Neural cell (in vitro differentiated cells): ENCODE measurements around the gene TAF1B. TPM values are rescaled to one million over a fixed set of nuclear protein-coding genes. Genes with fewer than 3 reads are reported as not detected.

Source experiments
- H2AFZ ChIP-seq: fragments of 200-600, 300-800 bp; sonication (generic), shearing (Covaris generic); 2 replicates; pipeline ENCODE4 v1.6.0; 2014; ENCODE audit warnings: low read depth, mild to moderate bottlenecking, antibody characterized with exemption, low read length, moderate library complexity
- H3F3A ChIP-seq: fragments of 200-600 bp; shearing (Covaris generic); 2 replicates; pipeline ENCODE4 v1.6.1; 2016; ENCODE audit warnings: mild to moderate bottlenecking, moderate library complexity, mixed read lengths, antibody characterized with exemption, low read length; ENCODE audit not compliant: insufficient read depth, poor library complexity, severe bottlenecking
- H3K27ac ChIP-seq: fragments of 200-600, 300-800 bp; sonication (generic), shearing (Covaris generic); 2 replicates; pipeline ENCODE4 v1.5.1; 2014; ENCODE audit warnings: mild to moderate bottlenecking, low read length, moderate library complexity
- H3K27me3 ChIP-seq: fragments of 300-800, 200-600 bp; sonication (generic), shearing (Covaris generic); 2 replicates; pipeline ENCODE4 v1.6.0; 2014; ENCODE audit warnings: mild to moderate bottlenecking, low read depth, low read length, moderate library complexity; ENCODE audit not compliant: insufficient read depth
- H3K36me3 ChIP-seq: fragments of 300-800, 200-600 bp; sonication (generic), shearing (Covaris generic); 2 replicates; pipeline ENCODE4 v1.5.1; 2014; ENCODE audit warnings: mild to moderate bottlenecking, antibody characterized with exemption, low read length, moderate library complexity; ENCODE audit not compliant: insufficient read depth
- H3K4me2 ChIP-seq: fragments of 300-800, 200-600 bp; sonication (generic), shearing (Covaris generic); 2 replicates; pipeline ENCODE4 v1.6.0; 2014; ENCODE audit warnings: mild to moderate bottlenecking, low read length
- H3K4me3 ChIP-seq: fragments of 300-800, 200-600 bp; sonication (generic), shearing (Covaris generic); 2 replicates; pipeline ENCODE4 v1.5.1; 2014; ENCODE audit warnings: mild to moderate bottlenecking, low read length, moderate library complexity
- H3K79me2 ChIP-seq: fragments of 200-600 bp; shearing (Covaris generic); replicated peaks from 2 replicates; pipeline ENCODE4 v1.6.0; 2014; ENCODE audit warnings: mild to moderate bottlenecking, low read length, moderate library complexity; ENCODE audit not compliant: insufficient read depth
- H3K9ac ChIP-seq: fragments of 300-800, 200-600 bp; sonication (generic), shearing (Covaris generic); 2 replicates; pipeline ENCODE4 v1.6.1; 2016; ENCODE audit warnings: mild to moderate bottlenecking, low read length, mixed read lengths
- H3K9me2 ChIP-seq: fragments of 200-600 bp; shearing (Covaris generic); 2 replicates; pipeline ENCODE4 v1.6.1; 2016; ENCODE audit warnings: mild to moderate bottlenecking, low read length, mixed read lengths; ENCODE audit not compliant: insufficient read depth
- H3K9me3 ChIP-seq: fragments of 200-600, 300-800 bp; sonication (generic), shearing (Covaris generic); 2 replicates; pipeline ENCODE4 v1.6.1; 2016; ENCODE audit warnings: mild to moderate bottlenecking, mixed run types, low read length, moderate library complexity, mixed read lengths
- H4K20me1 ChIP-seq: fragments of 200-600 bp; shearing (Covaris generic); 2 replicates; pipeline ENCODE4 v1.6.1; 2016; ENCODE audit warnings: mild to moderate bottlenecking, mixed run types; ENCODE audit not compliant: insufficient read depth
- EP300 ChIP-seq: fragments of 450-650 bp; conservative IDR thresholded peaks from 2 replicates; pipeline ENCODE4 v1.6.1; 2014; ENCODE audit warnings: antibody characterized with exemption, mild to moderate bottlenecking, moderate library complexity; ENCODE audit not compliant: poor library complexity, severe bottlenecking
- EZH2 ChIP-seq: fragments of 200-600, 300-800 bp; shearing (Covaris generic), sonication (generic); IDR thresholded peaks from 2 replicates; pipeline ENCODE4 v1.6.1; 2014; ENCODE audit warnings: antibody characterized with exemption, low read length, borderline replicate concordance, mild to moderate bottlenecking; ENCODE audit not compliant: insufficient read depth, poor library complexity, severe bottlenecking
- MXI1 ChIP-seq: fragments of 450-650 bp; conservative IDR thresholded peaks from 2 replicates; pipeline ENCODE4 v1.6.1; 2014; ENCODE audit warnings: antibody characterized with exemption, mild to moderate bottlenecking; ENCODE audit not compliant: poor library complexity, severe bottlenecking
- POLR2AphosphoS5 ChIP-seq: IDR thresholded peaks from 2 replicates; pipeline ENCODE4 v1.6.1; 2012
- RAD21 ChIP-seq: fragments of 450-650 bp; conservative IDR thresholded peaks from 2 replicates; pipeline ENCODE4 v1.6.1; 2014; ENCODE audit warnings: antibody characterized with exemption, mild to moderate bottlenecking, moderate library complexity
- SMC3 ChIP-seq: fragments of 450-650 bp; conservative IDR thresholded peaks from 2 replicates; pipeline ENCODE4 v1.6.1; 2014; ENCODE audit warnings: antibody characterized with exemption, mild to moderate bottlenecking, moderate library complexity; ENCODE audit not compliant: poor library complexity
- TAF1 ChIP-seq: IDR thresholded peaks from 2 replicates; pipeline ENCODE4 v1.6.1; 2012; ENCODE audit warnings: low read depth
- polyA plus RNA-seq: library from polyadenylated mRNA; depleted of rRNA; stranded (reverse); fragments of >200 nt; gene quantifications from 2 replicates; pipeline ENCODE4 v1.2.3, GENCODE V29; 2014
- TF ChIP-seq, protein P1 (sequence below): fragments of 450-650 bp; IDR thresholded peaks from 2 replicates; pipeline ENCODE4 v1.5.1; 2014; ENCODE audit warnings: antibody characterized with exemption, mild to moderate bottlenecking, moderate library complexity; ENCODE audit not compliant: poor library complexity, severe bottlenecking
- TF ChIP-seq, protein P2 (sequence below): IDR thresholded peaks from 2 replicates; pipeline ENCODE4 v1.6.1; 2012; ENCODE audit warnings: borderline replicate concordance

TAF1B gene
- polyA plus RNA-seq, 1 donor from 2014 or later, result 11.2 TPM

DNA sequence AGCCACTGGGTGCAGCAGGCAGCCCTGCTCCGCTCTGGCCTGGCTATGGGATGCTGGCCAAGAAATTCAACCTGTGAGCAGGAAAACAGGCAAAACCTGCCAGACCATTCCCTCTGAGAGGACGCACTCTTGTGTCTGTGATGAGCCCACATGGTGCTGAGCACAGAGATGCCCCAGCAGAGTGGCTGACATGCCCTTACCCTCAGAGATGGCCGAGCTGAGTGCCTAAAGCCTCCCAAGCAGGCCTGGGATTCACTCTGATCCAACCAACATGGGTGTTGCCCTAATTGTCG lies 34.3 kb upstream of the TAF1B start:
- H3K4me3 ChIP-seq, result no peak overlapping the region
- H3K79me2 ChIP-seq, result no peaks in the 10 kb centered on the region
- H3K4me2 ChIP-seq, result no peak overlapping the region
- no peaks in the 10 kb centered on the region for H3K27me3 ChIP-seq
- H3K36me3 ChIP-seq, result no peaks in the 10 kb centered on the region
- H3K9me3 ChIP-seq, result no peaks in the 10 kb centered on the region
- no peaks in the 10 kb centered on the region for H4K20me1 ChIP-seq
- H3K9me2 ChIP-seq, result no peaks in the 10 kb centered on the region
- H3F3A ChIP-seq, result no peaks in the 10 kb centered on the region
- no peak overlapping the region for H3K9ac ChIP-seq
- H2AFZ ChIP-seq, result no peak overlapping the region
- H3K27ac ChIP-seq, result no peak overlapping the region
- TF ChIP-seq EZH2, result no peak
- TF ChIP-seq SMC3, result no peak
- TF ChIP-seq EP300, result no peak
- no peak for TF ChIP-seq MXI1
- no peak for TF ChIP-seq POLR2AphosphoS5
- TF ChIP-seq, protein P1, sequence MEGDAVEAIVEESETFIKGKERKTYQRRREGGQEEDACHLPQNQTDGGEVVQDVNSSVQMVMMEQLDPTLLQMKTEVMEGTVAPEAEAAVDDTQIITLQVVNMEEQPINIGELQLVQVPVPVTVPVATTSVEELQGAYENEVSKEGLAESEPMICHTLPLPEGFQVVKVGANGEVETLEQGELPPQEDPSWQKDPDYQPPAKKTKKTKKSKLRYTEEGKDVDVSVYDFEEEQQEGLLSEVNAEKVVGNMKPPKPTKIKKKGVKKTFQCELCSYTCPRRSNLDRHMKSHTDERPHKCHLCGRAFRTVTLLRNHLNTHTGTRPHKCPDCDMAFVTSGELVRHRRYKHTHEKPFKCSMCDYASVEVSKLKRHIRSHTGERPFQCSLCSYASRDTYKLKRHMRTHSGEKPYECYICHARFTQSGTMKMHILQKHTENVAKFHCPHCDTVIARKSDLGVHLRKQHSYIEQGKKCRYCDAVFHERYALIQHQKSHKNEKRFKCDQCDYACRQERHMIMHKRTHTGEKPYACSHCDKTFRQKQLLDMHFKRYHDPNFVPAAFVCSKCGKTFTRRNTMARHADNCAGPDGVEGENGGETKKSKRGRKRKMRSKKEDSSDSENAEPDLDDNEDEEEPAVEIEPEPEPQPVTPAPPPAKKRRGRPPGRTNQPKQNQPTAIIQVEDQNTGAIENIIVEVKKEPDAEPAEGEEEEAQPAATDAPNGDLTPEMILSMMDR, result no peak
- no peak for TF ChIP-seq RAD21
- TF ChIP-seq, protein P2, sequence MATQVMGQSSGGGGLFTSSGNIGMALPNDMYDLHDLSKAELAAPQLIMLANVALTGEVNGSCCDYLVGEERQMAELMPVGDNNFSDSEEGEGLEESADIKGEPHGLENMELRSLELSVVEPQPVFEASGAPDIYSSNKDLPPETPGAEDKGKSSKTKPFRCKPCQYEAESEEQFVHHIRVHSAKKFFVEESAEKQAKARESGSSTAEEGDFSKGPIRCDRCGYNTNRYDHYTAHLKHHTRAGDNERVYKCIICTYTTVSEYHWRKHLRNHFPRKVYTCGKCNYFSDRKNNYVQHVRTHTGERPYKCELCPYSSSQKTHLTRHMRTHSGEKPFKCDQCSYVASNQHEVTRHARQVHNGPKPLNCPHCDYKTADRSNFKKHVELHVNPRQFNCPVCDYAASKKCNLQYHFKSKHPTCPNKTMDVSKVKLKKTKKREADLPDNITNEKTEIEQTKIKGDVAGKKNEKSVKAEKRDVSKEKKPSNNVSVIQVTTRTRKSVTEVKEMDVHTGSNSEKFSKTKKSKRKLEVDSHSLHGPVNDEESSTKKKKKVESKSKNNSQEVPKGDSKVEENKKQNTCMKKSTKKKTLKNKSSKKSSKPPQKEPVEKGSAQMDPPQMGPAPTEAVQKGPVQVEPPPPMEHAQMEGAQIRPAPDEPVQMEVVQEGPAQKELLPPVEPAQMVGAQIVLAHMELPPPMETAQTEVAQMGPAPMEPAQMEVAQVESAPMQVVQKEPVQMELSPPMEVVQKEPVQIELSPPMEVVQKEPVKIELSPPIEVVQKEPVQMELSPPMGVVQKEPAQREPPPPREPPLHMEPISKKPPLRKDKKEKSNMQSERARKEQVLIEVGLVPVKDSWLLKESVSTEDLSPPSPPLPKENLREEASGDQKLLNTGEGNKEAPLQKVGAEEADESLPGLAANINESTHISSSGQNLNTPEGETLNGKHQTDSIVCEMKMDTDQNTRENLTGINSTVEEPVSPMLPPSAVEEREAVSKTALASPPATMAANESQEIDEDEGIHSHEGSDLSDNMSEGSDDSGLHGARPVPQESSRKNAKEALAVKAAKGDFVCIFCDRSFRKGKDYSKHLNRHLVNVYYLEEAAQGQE, result no peak
- no peak for TF ChIP-seq TAF1

DNA sequence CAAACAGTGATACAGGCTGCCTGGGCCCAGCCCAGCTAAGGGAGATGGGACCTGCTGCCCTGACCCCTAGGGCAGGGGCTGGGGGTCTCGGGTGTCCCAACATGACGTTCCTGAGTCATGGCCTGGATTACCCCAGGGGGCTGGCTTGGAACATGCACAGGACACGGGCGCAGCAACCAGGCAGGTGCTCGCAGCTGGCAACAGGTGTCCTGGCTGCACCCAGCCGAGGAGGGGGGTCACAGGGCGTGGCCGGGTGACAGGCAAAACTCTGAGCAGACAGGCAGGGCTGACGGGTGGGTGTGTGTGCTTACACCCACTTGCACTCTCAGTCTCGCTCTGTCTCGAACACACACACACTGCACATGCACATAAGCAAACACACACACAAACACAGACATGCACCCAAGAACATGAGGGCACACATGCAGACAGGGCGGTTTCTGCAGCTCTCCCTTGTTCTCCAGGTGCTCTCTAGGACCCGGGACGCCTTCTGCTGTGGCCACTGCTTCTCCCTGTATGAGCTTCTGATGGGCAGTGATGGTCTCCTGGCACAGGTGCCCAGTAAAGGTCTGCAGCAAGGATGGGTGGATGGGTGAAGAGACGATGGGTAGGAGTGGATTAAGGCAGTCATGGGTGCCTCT lies 33.7 kb upstream of the TAF1B start:
- Histone ChIP-seq H2AFZ (no peak overlapping the region), H3K79me2 (no peaks in the 10 kb centered on the region), H3K27ac (no peak overlapping the region), H3K9ac (no peak overlapping the region), H3K4me3 (no peak overlapping the region), H3K27me3 (no peaks in the 10 kb centered on the region), H3K9me3 (no peaks in the 10 kb centered on the region), H3K4me2 (no peak overlapping the region), H3F3A (no peaks in the 10 kb centered on the region), H3K9me2 (no peaks in the 10 kb centered on the region), H3K36me3 (no peaks in the 10 kb centered on the region), H4K20me1 (no peaks in the 10 kb centered on the region)
- TF ChIP-seq POLR2AphosphoS5 (no peak), RAD21 (no peak), SMC3 (no peak), TAF1 (no peak), MXI1 (no peak), EP300 (no peak), EZH2 (no peak)
- TF ChIP-seq, protein P1, result no peak
- TF ChIP-seq, protein P2, result no peak
